T-cell (primary cell): ENCODE measurements around the gene CHPT1. TPM values are rescaled to one million over a fixed set of nuclear protein-coding genes. Genes with fewer than 3 reads are reported as not detected.

ENCODE experiments used
- ATAC-seq, 4 experiments: fragments of 200-7000 bp in 3 of 4; fragments of 150-1000 bp in 1 of 4; cut with Tn5 transposase; replicated peaks in 1 of 4; 1 replicate in 3 of 4; 2 replicates in 1 of 4; pipeline ENCODE4 v1.10.0; 2021; ENCODE audit warnings: moderate library complexity in 3 of 4, mild to moderate bottlenecking in 2 of 4, moderate number of reproducible peaks in 1 of 4
- CTCF ChIA-PET, 2 donors: fragments of 300-600 bp; sonication (Branson Sonifier 250); formaldehyde crosslinking; loops; one replicate each; lab custom pipeline; 2022; ENCODE audit warnings: antibody characterized with exemption in 2 of 2; lab: Charles Lee
- POLR2A ChIA-PET, 2 donors: fragments of 300-600 bp; sonication (Branson Sonifier 250); formaldehyde crosslinking; loops; one replicate each; lab custom pipeline; 2022; ENCODE audit warnings: antibody characterized with exemption in 2 of 2; lab: Charles Lee
- DNase-seq, 35 experiments: peaks; one replicate each; pipeline versions ENCODE4 v3.0.0 to v3.0.0-alpha.2; 2013 to 2023
- H3K27ac ChIP-seq: one replicate; pipeline ENCODE4 v1.5.1; 2013; ENCODE audit warnings: low read length
- H3K27me3 ChIP-seq, 2 experiments: replicated peaks in 1 of 2; 1 replicate in 1 of 2; 2 replicates in 1 of 2; pipeline versions ENCODE4 v1.6.1 to v1.7.0; 2013; ENCODE audit warnings: low read length in 1 of 2, mixed read lengths in 1 of 2; ENCODE audit not compliant: control insufficient read depth in 2 of 2, insufficient read depth in 2 of 2; ENCODE audit errors: extremely low read depth in 1 of 2
- H3K36me3 ChIP-seq, 2 donors: 1 replicate in 1 of 2; 2 replicates in 1 of 2; pipeline versions ENCODE4 v1.6.1 to v1.7.0; 2013; ENCODE audit warnings: low read length in 1 of 2; ENCODE audit not compliant: control insufficient read depth in 2 of 2, insufficient read depth in 1 of 2; ENCODE audit errors: extremely low read depth in 1 of 2
- H3K4me1 ChIP-seq, 2 experiments: 1 replicate in 1 of 2; 2 replicates in 1 of 2; pipeline versions ENCODE4 v1.6.1 to v1.7.0; 2013; ENCODE audit warnings: low read length in 2 of 2, mixed read lengths in 1 of 2; ENCODE audit not compliant: insufficient read depth in 2 of 2, control insufficient read depth in 1 of 2; ENCODE audit errors: extremely low read depth in 1 of 2
- H3K4me3 ChIP-seq, 2 donors: 1 replicate in 1 of 2; 2 replicates in 1 of 2; pipeline versions ENCODE4 v1.5.1 to v1.7.0; 2013; ENCODE audit warnings: mild to moderate bottlenecking in 2 of 2, low read length in 1 of 2, moderate library complexity in 1 of 2; ENCODE audit not compliant: control insufficient read depth in 1 of 2; ENCODE audit errors: extremely low read depth in 1 of 2
- H3K9me3 ChIP-seq: 2 replicates; pipeline ENCODE4 v1.7.0; 2013
- H3K27ac Mint-ChIP-seq, 2 donors: one replicate each; pipeline ENCODE4 v1.8.0; 2020 to 2021; ENCODE audit warnings: mild to moderate bottlenecking in 2 of 2, mixed read lengths in 2 of 2
- H3K27me3 Mint-ChIP-seq, 2 donors: one replicate each; pipeline ENCODE4 v1.8.0; 2021 to 2022; ENCODE audit warnings: mixed read lengths in 2 of 2
- H3K36me3 Mint-ChIP-seq: one replicate; pipeline ENCODE4 v1.8.0; 2021; ENCODE audit warnings: mixed read lengths
- H3K4me1 Mint-ChIP-seq, 3 donors: one replicate each; pipeline ENCODE4 v1.8.0; 2020 to 2022; ENCODE audit warnings: mixed read lengths in 3 of 3, mild to moderate bottlenecking in 1 of 3
- H3K4me3 Mint-ChIP-seq, 3 donors: one replicate each; pipeline ENCODE4 v1.8.0; 2020 to 2022; ENCODE audit warnings: mild to moderate bottlenecking in 3 of 3, mixed read lengths in 3 of 3, moderate library complexity in 3 of 3
- H3K9me3 Mint-ChIP-seq, 3 donors: one replicate each; pipeline ENCODE4 v1.8.0; 2020 to 2022; ENCODE audit warnings: mixed read lengths in 3 of 3
- WGBS: methylation state at CpG from one replicate; pipeline ENCODE4 v1.1.5; 2013; ENCODE audit warnings: missing lambda C conversion rate; ENCODE audit not compliant: insufficient coverage; 5-methylcytosine and 5-hydroxymethylcytosine counted together
- total RNA-seq, 35 experiments: library from RNA in 6 of 35; stranded (reverse) in 6 of 35; fragments of 120-200 nt in 1 of 35; gene quantifications; one replicate each; pipeline versions ENCODE4 v1.2.1 to v1.2.4 and lab custom pipeline; 2013 to 2026

Gene CHPT1
- total RNA-seq, 5 donors from 2014 or later (not counting 1 experiment from before 2014, with no cell fraction given), result 9.8 to 13.8 (median 11.9) TPM

DNA sequence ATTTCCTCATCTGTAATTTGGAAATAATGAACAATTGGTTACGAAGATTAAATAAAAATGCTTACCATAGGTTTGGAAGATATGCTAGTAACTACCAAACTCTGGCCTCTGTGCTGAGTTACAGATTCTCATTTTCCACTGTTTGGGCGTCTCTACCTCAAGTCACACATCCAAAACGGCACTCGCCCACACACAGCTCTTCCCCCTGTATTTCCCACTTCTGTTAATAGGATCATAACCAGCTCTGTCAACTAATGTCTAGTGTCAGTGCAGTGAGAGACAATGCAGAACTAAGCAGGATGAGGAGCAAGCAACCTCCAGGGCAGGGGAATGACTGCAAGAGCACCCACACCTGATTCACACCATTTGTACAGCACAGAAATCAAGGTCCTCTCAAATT is 52.7 kb downstream of the CHPT1 start:
- H3K27me3 ChIP-seq, result no peaks in the 10 kb centered on the region
- ChIA-PET POLR2A (no interaction called here), CTCF (interaction anchor here in 1 of 2 donors (0.6 kb wide), 1 partner anchor 41 kb away, joined by 4 read pairs; no protein-coding TSS in a partner anchor)
- no peak overlapping the region for H3K4me3 ChIP-seq
- H3K36me3 ChIP-seq, result peaks cover 11 to 60% of the 10 kb centered on the region in 2 donors
- no peaks in the 10 kb centered on the region for H3K9me3 ChIP-seq
- H3K4me1 ChIP-seq, result no peaks in the 10 kb centered on the region
- Mint-ChIP-seq H3K4me1 (peaks cover 0 to 4% (median 0%) of the 10 kb centered on the region in 3 donors), H3K27ac (no peak overlapping the region), H3K27me3 (no peaks in the 10 kb centered on the region), H3K4me3 (no peak overlapping the region), H3K36me3 (peaks cover 64% of the 10 kb centered on the region), H3K9me3 (no peaks in the 10 kb centered on the region)
- no peak overlapping the region for H3K27ac ChIP-seq
- no CpG with 5 or more reads among the region's 4 CpGs for WGBS
- ATAC-seq (no peak), DNase-seq (no peak)

DNA sequence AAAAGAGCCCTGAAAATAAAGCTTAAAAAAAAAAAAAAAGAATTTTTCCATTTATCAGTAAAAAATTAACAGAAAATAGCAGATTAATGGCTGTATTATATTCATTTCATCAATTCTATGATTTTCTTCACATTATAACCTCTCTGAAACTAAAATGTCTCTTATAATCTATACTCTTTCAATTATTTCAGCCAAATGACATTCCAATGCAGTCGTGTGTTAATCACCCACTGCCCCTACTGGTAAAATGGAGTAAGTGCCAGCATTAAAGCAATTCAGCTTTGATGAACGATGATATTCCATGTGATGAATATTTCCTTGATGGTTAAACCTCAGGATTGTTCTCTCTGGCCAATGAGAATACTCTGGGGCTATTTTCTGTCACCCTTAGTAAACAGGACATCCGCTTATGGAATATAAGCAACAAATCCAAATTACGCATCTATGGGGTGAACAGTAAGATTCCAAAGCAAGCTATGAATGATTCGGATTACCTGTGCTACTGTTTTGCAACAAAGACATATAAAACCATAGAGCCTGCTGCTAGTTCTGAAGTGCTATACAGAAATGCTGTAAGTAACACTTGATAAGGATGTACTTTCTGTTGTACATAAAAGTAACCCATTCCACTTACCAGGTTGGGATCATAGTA is 62.1 kb downstream of the CHPT1 start:
- Mint-ChIP-seq H3K4me3 (no peak overlapping the region), H3K36me3 (peaks cover 37% of the 10 kb centered on the region), H3K9me3 (no peaks in the 10 kb centered on the region), H3K27ac (no peak overlapping the region), H3K27me3 (no peaks in the 10 kb centered on the region), H3K4me1 (no peaks in the 10 kb centered on the region)
- peak in 3 of 35 experiments; percentile 8 to 56 (median 11) for DNase-seq
- peak in 2 of 4 experiments; percentile 56 to 63 for ATAC-seq
- POLR2A ChIA-PET, result interaction anchor here (0.6 kb wide), 4 partner anchors 17 to 135 kb away, joined by 3 to 5 read pairs (median 4); no protein-coding TSS in a partner anchor
- H3K27ac ChIP-seq, result no peak overlapping the region
- H3K4me3 ChIP-seq, result no peak overlapping the region
- no peaks in the 10 kb centered on the region for H3K9me3 ChIP-seq
- H3K27me3 ChIP-seq, result no peaks in the 10 kb centered on the region
- H3K4me1 ChIP-seq, result no peaks in the 10 kb centered on the region
- WGBS, result no CpG with 5 or more reads among the region's 5 CpGs
- CTCF ChIA-PET, result interaction anchor here (0.5 to 1.9 kb wide), 36 partner anchors 8 to 437 kb away, joined by 3 to 17 read pairs (median 4); partner anchors contain the start of gene ARL1 (in 1 of the 2)
- H3K36me3 ChIP-seq, result peaks cover 5 to 48% of the 10 kb centered on the region in 2 donors

DNA sequence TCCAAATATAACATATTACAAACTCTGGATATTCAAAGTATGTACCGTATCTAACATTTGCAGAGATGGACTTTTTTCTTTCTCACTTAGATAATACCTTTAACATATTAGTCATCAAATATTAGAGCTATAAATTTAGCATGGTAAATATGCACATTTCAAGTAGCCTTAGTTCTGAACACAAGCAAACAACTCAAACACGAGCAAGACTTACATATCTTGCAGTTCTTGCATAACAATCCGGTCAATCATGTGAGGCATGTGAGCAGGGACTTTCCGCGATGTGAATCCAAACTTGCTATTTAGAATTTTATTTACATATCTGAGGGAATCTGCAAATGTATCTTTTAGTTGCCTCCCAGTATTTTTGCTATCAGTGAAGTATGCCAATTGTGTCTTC is 63.9 kb downstream of the CHPT1 start:
- ChIA-PET POLR2A (no interaction called here), CTCF (interaction anchor here (0.5 to 1.3 kb wide), 8 partner anchors 35 to 419 kb away, joined by 3 to 4 read pairs (median 3); no protein-coding TSS in a partner anchor)
- H3K36me3 ChIP-seq, result peaks cover 3 to 54% of the 10 kb centered on the region in 2 donors
- ATAC-seq, result no peak
- Mint-ChIP-seq H3K27me3 (no peaks in the 10 kb centered on the region), H3K27ac (no peak overlapping the region), H3K9me3 (no peaks in the 10 kb centered on the region), H3K4me3 (no peak overlapping the region), H3K36me3 (peaks cover 29% of the 10 kb centered on the region), H3K4me1 (no peaks in the 10 kb centered on the region)
- H3K4me3 ChIP-seq, result no peak overlapping the region
- WGBS, result no CpG with 5 or more reads among the region's 5 CpGs
- DNase-seq, result no peak
- H3K27me3 ChIP-seq, result no peaks in the 10 kb centered on the region
- H3K4me1 ChIP-seq, result no peaks in the 10 kb centered on the region
- H3K27ac ChIP-seq, result no peak overlapping the region
- no peaks in the 10 kb centered on the region for H3K9me3 ChIP-seq

DNA sequence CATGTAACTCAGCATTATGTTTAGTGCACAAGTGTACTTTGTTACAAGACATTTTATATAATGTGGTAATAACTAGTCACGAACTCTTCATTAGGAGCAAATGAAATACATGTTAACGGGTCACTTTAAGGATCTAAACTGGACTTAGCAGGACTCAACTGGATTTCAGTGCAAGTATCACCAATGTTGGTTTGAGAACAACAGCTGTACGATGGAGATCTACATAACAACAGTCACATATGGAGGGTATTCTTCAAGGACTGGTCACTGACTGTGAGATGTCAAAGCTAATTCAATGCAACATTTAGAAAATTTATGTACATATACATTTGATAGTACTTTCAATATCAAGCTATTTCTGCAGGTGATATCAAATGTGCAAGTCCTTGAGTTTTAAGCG is 64.3 kb downstream of the CHPT1 start:
- Mint-ChIP-seq H3K27ac (no peak overlapping the region), H3K36me3 (peaks cover 24% of the 10 kb centered on the region), H3K4me1 (no peaks in the 10 kb centered on the region), H3K27me3 (no peaks in the 10 kb centered on the region), H3K9me3 (no peaks in the 10 kb centered on the region), H3K4me3 (no peak overlapping the region)
- Histone ChIP-seq H3K4me3 (no peak overlapping the region), H3K27ac (no peak overlapping the region), H3K4me1 (no peaks in the 10 kb centered on the region), H3K36me3 (peaks cover 3 to 53% of the 10 kb centered on the region in 2 donors), H3K9me3 (no peaks in the 10 kb centered on the region), H3K27me3 (no peaks in the 10 kb centered on the region)
- no peak for DNase-seq
- CTCF ChIA-PET, result interaction anchor here in 1 of 2 donors (0.6 to 1.3 kb wide), 6 partner anchors 12 to 142 kb away, joined by 3 to 4 read pairs (median 3); no protein-coding TSS in a partner anchor
- POLR2A ChIA-PET, result no interaction called here
- WGBS, result 100% methylated on average over 2 of the region's 4 CpGs
- ATAC-seq, result no peak

DNA sequence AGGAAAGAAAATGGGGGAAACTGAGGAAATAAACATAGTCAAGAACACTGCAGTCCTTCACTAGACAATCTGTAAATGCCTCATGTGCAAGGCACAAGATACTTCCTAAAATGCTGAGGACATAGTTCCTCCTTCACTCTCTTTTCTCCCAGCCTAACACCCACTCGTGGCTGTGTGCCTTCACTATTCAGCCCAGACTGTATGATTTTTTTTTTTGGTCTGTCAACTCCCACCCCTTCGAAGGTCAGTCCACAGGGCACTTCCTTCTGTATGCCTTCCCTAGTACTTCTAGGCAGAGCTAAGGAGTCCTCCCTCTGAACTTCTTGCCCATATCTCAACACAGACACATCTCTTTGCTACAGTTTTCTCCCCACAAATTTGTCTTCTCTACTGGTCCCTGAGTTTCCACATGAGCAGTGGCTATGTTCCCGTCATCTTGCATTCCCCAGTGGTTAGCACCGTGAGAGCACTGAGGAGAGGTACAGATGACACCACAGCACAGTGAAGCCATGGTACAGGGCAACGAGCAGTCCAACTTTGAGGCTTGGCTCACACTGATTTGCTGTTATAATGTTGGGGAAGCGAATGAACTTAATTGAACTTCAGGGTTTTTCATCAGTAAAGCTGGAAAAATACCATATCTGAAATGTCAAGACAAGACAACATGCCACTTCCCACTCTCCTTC is 65.9 kb downstream of the CHPT1 start:
- ChIA-PET CTCF (interaction anchor here (1.1 kb wide), 2 partner anchors 71 to 78 kb away, joined by 3 to 4 read pairs; no protein-coding TSS in a partner anchor), POLR2A (interaction anchor here in 1 of 2 donors (0.6 kb wide), 1 partner anchor 240 kb away, joined by 3 read pairs; no protein-coding TSS in a partner anchor)
- DNase-seq (no peak), ATAC-seq (no peak)
- Histone ChIP-seq H3K9me3 (no peaks in the 10 kb centered on the region), H3K4me3 (no peak overlapping the region), H3K27me3 (no peaks in the 10 kb centered on the region), H3K36me3 (peaks cover 3 to 55% of the 10 kb centered on the region in 2 donors), H3K4me1 (no peaks in the 10 kb centered on the region), H3K27ac (no peak overlapping the region)
- no peaks in the 10 kb centered on the region for H3K4me1 Mint-ChIP-seq
- WGBS, result 66% methylated on average over 4 of the region's 6 CpGs
- H3K36me3 Mint-ChIP-seq, result peaks cover 29% of the 10 kb centered on the region
- no peak overlapping the region for H3K4me3 Mint-ChIP-seq
- H3K27ac Mint-ChIP-seq, result no peak overlapping the region
- H3K9me3 Mint-ChIP-seq, result no peaks in the 10 kb centered on the region
- H3K27me3 Mint-ChIP-seq, result no peaks in the 10 kb centered on the region

DNA sequence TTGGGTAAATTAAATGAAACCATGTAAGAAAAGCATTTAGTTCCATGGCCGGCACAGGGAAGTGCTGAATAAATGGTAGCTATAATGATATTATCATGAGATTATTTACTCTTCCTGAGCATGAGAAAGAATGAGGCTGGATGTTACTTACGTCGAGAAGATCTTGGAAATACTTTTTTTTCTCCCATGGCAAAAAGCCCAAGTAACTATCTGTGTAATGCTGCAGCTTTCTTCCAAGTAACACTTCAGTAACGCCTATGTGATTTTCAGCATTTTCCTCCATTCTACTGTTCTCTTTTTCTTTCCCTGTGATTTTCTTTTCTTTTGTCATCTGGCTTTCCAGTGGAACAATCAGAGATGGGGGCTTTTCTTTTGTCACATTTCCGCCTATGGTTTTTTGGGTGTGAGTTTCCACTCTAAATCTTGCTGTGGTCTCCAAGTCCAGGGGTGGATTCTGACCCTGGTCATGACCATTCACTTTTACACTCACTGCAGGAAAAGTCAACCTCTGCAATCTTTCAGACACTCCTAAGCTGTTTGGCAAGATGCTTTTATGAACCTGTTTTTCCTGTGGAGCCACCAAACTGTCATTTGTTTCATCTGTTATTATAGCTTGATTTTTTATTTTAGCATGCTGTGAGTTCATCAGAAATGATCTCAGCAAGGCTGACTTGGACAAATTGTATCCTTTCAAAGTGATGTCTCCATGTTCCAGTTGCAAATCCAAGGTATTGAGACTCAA is 66.8 kb downstream of the CHPT1 start:
- Histone ChIP-seq H3K36me3 (peaks cover 3 to 60% of the 10 kb centered on the region in 2 donors), H3K9me3 (no peaks in the 10 kb centered on the region), H3K4me1 (no peaks in the 10 kb centered on the region), H3K4me3 (no peak overlapping the region), H3K27ac (no peak overlapping the region), H3K27me3 (no peaks in the 10 kb centered on the region)
- no peak for ATAC-seq
- H3K4me1 Mint-ChIP-seq, result no peaks in the 10 kb centered on the region
- H3K27me3 Mint-ChIP-seq, result no peaks in the 10 kb centered on the region
- no peak for DNase-seq
- H3K36me3 Mint-ChIP-seq, result peaks cover 26% of the 10 kb centered on the region
- CTCF ChIA-PET, result interaction anchor here in 1 of 2 donors (1.1 kb wide), 1 partner anchor 71 kb away, joined by 3 read pairs; no protein-coding TSS in a partner anchor
- POLR2A ChIA-PET, result interaction anchor here in 1 of 2 donors (0.5 kb wide), 1 partner anchor 382 kb away, joined by 5 read pairs; no protein-coding TSS in a partner anchor
- H3K27ac Mint-ChIP-seq, result no peak overlapping the region
- no peaks in the 10 kb centered on the region for H3K9me3 Mint-ChIP-seq
- 100% methylated on average over 2 of the region's 5 CpGs for WGBS
- no peak overlapping the region for H3K4me3 Mint-ChIP-seq
